H1 (cell line): ENCODE data around the gene LRRC2. TPM values are rescaled to one million over a fixed set of nuclear protein-coding genes. Genes with fewer than 3 reads are reported as not detected.

ENCODE experiments used
- CTCF ChIA-PET: fragments of 300-600 bp; sonication (Branson Sonifier 250); formaldehyde crosslinking; loops from one replicate; lab custom pipeline; 2021; ENCODE audit not compliant: partially characterized antibody; lab: Charles Lee
- POLR2A ChIA-PET: fragments of 300-600 bp; sonication (Branson Sonifier 250); formaldehyde crosslinking; loops from one replicate; lab custom pipeline; 2021; ENCODE audit warnings: inconsistent platforms; ENCODE audit not compliant: partially characterized antibody; lab: Charles Lee
- DNase-seq, 2 experiments: peaks; one replicate each; pipeline versions ENCODE4 v3.0.0 to v3.0.0-alpha.2; 2010 to 2022; ENCODE audit warnings: low spot score in 2 of 2, low read depth in 1 of 2, mixed read lengths in 1 of 2
- FAIRE-seq: peaks from 2 replicates; lab custom pipeline; 2011; peaks lifted over from hg19 to GRCh38; lab: Jason Lieb, UNC
- H2AFZ ChIP-seq: 2 replicates; pipeline ENCODE4 v1.8.1; 2012; ENCODE audit warnings: low read length, inconsistent platforms
- H2AK5ac ChIP-seq: 2 replicates; pipeline ENCODE4 v1.6.1; 2013; ENCODE audit warnings: low read depth, low read length
- H2BK120ac ChIP-seq: replicated peaks from 2 replicates; pipeline ENCODE3; 2013; ENCODE audit warnings: low read depth, low read length, inconsistent platforms
- H2BK12ac ChIP-seq: 2 replicates; pipeline ENCODE4 v1.6.1; 2013; ENCODE audit warnings: low read depth, low read length
- H2BK15ac ChIP-seq: 2 replicates; pipeline ENCODE4 v1.6.1; 2013; ENCODE audit warnings: low read length
- H2BK20ac ChIP-seq: 2 replicates; pipeline ENCODE4 v1.6.1; 2013; ENCODE audit warnings: low read length
- H2BK5ac ChIP-seq: 2 replicates; pipeline ENCODE4 v1.6.1; 2013; ENCODE audit warnings: low read depth, low read length
- H3K14ac ChIP-seq: 2 replicates; pipeline ENCODE4 v1.6.1; 2013; ENCODE audit warnings: inconsistent platforms; ENCODE audit not compliant: insufficient read length
- H3K18ac ChIP-seq: 2 replicates; pipeline ENCODE4 v1.6.1; 2013; ENCODE audit warnings: low read length; ENCODE audit errors: extremely low read depth
- H3K23ac ChIP-seq: 2 replicates; pipeline ENCODE4 v1.6.1; 2013; ENCODE audit warnings: inconsistent platforms; ENCODE audit not compliant: insufficient read length
- H3K23me2 ChIP-seq: 2 replicates; pipeline ENCODE4 v1.6.1; 2013; ENCODE audit warnings: low read depth, low read length
- H3K27ac ChIP-seq: 2 replicates; pipeline ENCODE4 v1.6.1; 2011; ENCODE audit warnings: low read depth, low read length, inconsistent platforms
- H3K27me3 ChIP-seq, 4 experiments: replicated peaks in 1 of 4; 1 replicate in 1 of 4; 2 replicates in 3 of 4; pipeline versions ENCODE4 v1.6.1 to v1.8.1; 2011 to 2013; ENCODE audit warnings: low read length in 3 of 4, mild to moderate bottlenecking in 3 of 4, inconsistent platforms in 2 of 4, mixed read lengths in 2 of 4, moderate library complexity in 1 of 4; ENCODE audit not compliant: control insufficient read depth in 3 of 4, insufficient read depth in 3 of 4; ENCODE audit errors: extremely low read depth in 1 of 4
- H3K36me3 ChIP-seq, 4 experiments: 2 replicates each; pipeline versions ENCODE4 v1.6.1 to v1.8.1; 2011 to 2013; ENCODE audit warnings: mild to moderate bottlenecking in 4 of 4, low read length in 3 of 4, moderate library complexity in 2 of 4, control low read depth in 1 of 4, inconsistent platforms in 1 of 4; ENCODE audit not compliant: insufficient read depth in 4 of 4, control insufficient read depth in 2 of 4
- H3K4ac ChIP-seq: replicated peaks from 2 replicates; pipeline ENCODE3; 2013; ENCODE audit warnings: low read length, low read depth, mixed read lengths, inconsistent platforms; ENCODE audit not compliant: insufficient read length
- H3K4me1 ChIP-seq, 4 experiments: replicated peaks in 1 of 4; 1 replicate in 1 of 4; 2 replicates in 3 of 4; pipeline versions ENCODE4 v1.6.1 to v1.8.1; 2011 to 2013; ENCODE audit warnings: low read length in 3 of 4, inconsistent platforms in 2 of 4, mixed read lengths in 1 of 4; ENCODE audit not compliant: insufficient read depth in 4 of 4, control insufficient read depth in 3 of 4
- H3K4me2 ChIP-seq, 2 experiments: 2 replicates each; pipeline versions ENCODE4 v1.6.1 to v1.8.1; 2011 to 2013; ENCODE audit warnings: low read depth in 2 of 2, low read length in 2 of 2, control low read depth in 1 of 2, inconsistent platforms in 1 of 2, mild to moderate bottlenecking in 1 of 2; ENCODE audit not compliant: insufficient read depth in 1 of 2
- H3K4me3 ChIP-seq, 4 experiments: fragments of 200-600, 300-600 bp in 1 of 4; sonication (generic), shearing (Covaris generic), sonication (Bioruptor Twin) in 1 of 4; 2 replicates each; pipeline versions ENCODE4 v1.5.1 to v1.8.1; 2011 to 2016; ENCODE audit warnings: low read length in 4 of 4, low read depth in 3 of 4, control low read depth in 2 of 4, inconsistent platforms in 2 of 4, mild to moderate bottlenecking in 2 of 4, mixed read lengths in 1 of 4, moderate library complexity in 1 of 4; ENCODE audit not compliant: insufficient read depth in 2 of 4; ENCODE audit errors: extremely low read depth in 1 of 4
- H3K56ac ChIP-seq: replicated peaks from 2 replicates; pipeline ENCODE3; 2013; ENCODE audit warnings: low read depth, mild to moderate bottlenecking, mixed read lengths, low read length, inconsistent platforms; ENCODE audit not compliant: insufficient read length
- H3K79me1 ChIP-seq: 2 replicates; pipeline ENCODE4 v1.6.1; 2013; ENCODE audit warnings: low read depth, low read length, control low read depth
- H3K79me2 ChIP-seq, 2 experiments: 2 replicates each; pipeline versions ENCODE4 v1.6.1 to v1.8.1; 2012 to 2013; ENCODE audit warnings: low read length in 2 of 2, mild to moderate bottlenecking in 2 of 2, inconsistent platforms in 1 of 2; ENCODE audit not compliant: insufficient read depth in 2 of 2, control insufficient read depth in 1 of 2
- H3K9ac ChIP-seq, 4 experiments: replicated peaks in 1 of 4; 1 replicate in 1 of 4; 2 replicates in 3 of 4; pipeline versions ENCODE4 v1.6.1 to v1.8.1; 2011 to 2013; ENCODE audit warnings: low read depth in 3 of 4, low read length in 3 of 4, control low read depth in 2 of 4, mild to moderate bottlenecking in 2 of 4, moderate library complexity in 2 of 4, inconsistent platforms in 1 of 4; ENCODE audit errors: extremely low read depth in 1 of 4
- H3K9me3 ChIP-seq, 2 experiments: 2 replicates each; pipeline versions ENCODE4 v1.6.1 to v1.8.1; 2012 to 2013; ENCODE audit warnings: mild to moderate bottlenecking in 2 of 2, moderate library complexity in 2 of 2, control low read depth in 1 of 2, inconsistent platforms in 1 of 2, low read depth in 1 of 2, low read length in 1 of 2, mixed read lengths in 1 of 2; ENCODE audit not compliant: insufficient read depth in 2 of 2
- H4K20me1 ChIP-seq, 2 experiments: replicated peaks in 1 of 2; 2 replicates each; pipeline versions ENCODE3 to v1.8.1; 2011 to 2013; ENCODE audit warnings: inconsistent platforms in 2 of 2, low read length in 2 of 2, mild to moderate bottlenecking in 1 of 2; ENCODE audit not compliant: insufficient read depth in 2 of 2, control insufficient read depth in 1 of 2
- H4K5ac ChIP-seq: 2 replicates; pipeline ENCODE4 v1.6.1; 2013; ENCODE audit warnings: low read length, low read depth, mixed read lengths, inconsistent platforms; ENCODE audit not compliant: insufficient read length
- H4K8ac ChIP-seq: 2 replicates; pipeline ENCODE4 v1.8.0; 2013; ENCODE audit warnings: mild to moderate bottlenecking, moderate library complexity, low read length, inconsistent platforms; ENCODE audit not compliant: insufficient read depth; ENCODE audit errors: extremely low read depth
- H4K91ac ChIP-seq: replicated peaks from 2 replicates; pipeline ENCODE3; 2013; ENCODE audit warnings: low read length, mixed read lengths, inconsistent platforms; ENCODE audit not compliant: insufficient read length
- CEBPB ChIP-seq: IDR thresholded peaks from 2 replicates; pipeline ENCODE4 v1.6.1; 2012; ENCODE audit warnings: low read depth, low read length
- CHD1 ChIP-seq: IDR thresholded peaks from 2 replicates; pipeline ENCODE4 v1.6.1; 2012; ENCODE audit warnings: low read depth, low read length, improper control_type of control experiment
- EP300 ChIP-seq, 2 experiments: IDR thresholded peaks; 1 replicate in 1 of 2; 2 replicates in 1 of 2; pipeline ENCODE4 v1.6.1; 2011 to 2012; ENCODE audit warnings: low read depth in 2 of 2, low read length in 2 of 2, mild to moderate bottlenecking in 2 of 2, borderline replicate concordance in 1 of 2, inconsistent platforms in 1 of 2, moderate library complexity in 1 of 2
- POU5F1 ChIP-seq: IDR thresholded peaks from 2 replicates; pipeline ENCODE4 v1.6.1; 2011; ENCODE audit warnings: low read depth, mild to moderate bottlenecking, low read length, moderate library complexity
- WGBS, 2 experiments: shearing (Covaris generic) in 1 of 2; methylation state at CpG; one replicate each; pipeline versions ENCODE4 v1.1.6 to v1.1.7; 2013 to 2015; ENCODE audit warnings: low lambda C conversion rate in 2 of 2, mixed read lengths in 2 of 2, inconsistent platforms in 1 of 2, low coverage in 1 of 2, missing lambda C conversion rate in 1 of 2; ENCODE audit not compliant: insufficient replicate concordance in 2 of 2, insufficient coverage in 1 of 2, insufficient read length in 1 of 2; ENCODE audit errors: extremely low coverage in 1 of 2, missing lambda C conversion rate in 1 of 2; 5-methylcytosine and 5-hydroxymethylcytosine counted together
- polyA plus RNA-seq, 7 experiments: library from polyadenylated mRNA; depleted of rRNA in 3 of 7; stranded (reverse) in 5 of 7; unstranded in 2 of 7; fragments of >200 nt in 5 of 7; fragments of 200-250 nt in 2 of 7; gene quantifications; 1 replicate in 5 of 7; 2 replicates in 1 of 7; 4 replicates in 1 of 7; pipeline versions ENCODE4 v1.2.1 to v1.2.3, GENCODE V29; 2011 to 2013; ENCODE audit warnings: missing spikeins in 2 of 7, mixed read lengths in 2 of 7
- total RNA-seq: library from RNA; stranded (reverse); fragmentation: NEBNext Ultra II Directional; extraction: Animal tissue kit (Norgen Biotek cat#: 25700); gene quantifications from 2 replicates; pipeline ENCODE4 v1.2.1, GENCODE V29; 2021
- TF ChIP-seq, protein P1 (sequence below): IDR thresholded peaks from 2 replicates; pipeline ENCODE4 v1.6.1; 2012; ENCODE audit warnings: inconsistent platforms
- TF ChIP-seq, protein P2 (sequence below): IDR thresholded peaks from 2 replicates; pipeline ENCODE4 v1.6.1; 2012; ENCODE audit warnings: inconsistent platforms

The LRRC2 gene
- total and polyA plus RNA-seq, 2 of the 8 experiments (the other 6 are each of a cell fraction or from before 2014, with no cell fraction given): 1.4 to 6.4 TPM

DNA sequence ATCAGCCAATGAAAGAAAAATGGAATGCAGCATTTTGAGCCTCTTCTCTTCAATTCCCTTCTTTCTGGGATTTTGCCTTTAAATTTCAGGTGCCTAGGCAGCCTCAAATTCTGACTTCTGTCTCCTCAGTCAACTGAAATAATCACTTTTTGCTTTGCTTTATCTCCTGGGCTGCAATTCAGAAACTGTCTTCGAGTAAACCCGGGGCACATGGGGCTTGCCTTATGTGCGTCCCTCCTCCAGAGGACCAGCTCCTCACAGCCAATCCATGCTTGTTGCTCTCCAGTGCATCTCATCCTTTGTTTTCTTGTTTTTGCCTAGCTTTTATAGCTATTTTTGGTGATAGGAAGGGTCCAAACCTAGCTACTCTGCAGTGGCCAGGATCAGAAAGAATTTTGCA is 59.6 kb downstream of the LRRC2 start:
- Histone ChIP-seq H3K4me3 (no peak overlapping the region), H3K4me1 (peaks cover 5 to 17% (median 9%) of the 10 kb centered on the region in 4 experiments), H3K79me1 (no peaks in the 10 kb centered on the region), H2AK5ac (no peak overlapping the region), H4K91ac (no peak overlapping the region), H2BK20ac (peak overlapping the region; percentile 15; the same call in 1 of the 2 replicates), H3K79me2 (no peaks in the 10 kb centered on the region), H3K14ac (no peak overlapping the region), H3K18ac (no peak overlapping the region), H3K23ac (no peak overlapping the region), H2BK120ac (no peak overlapping the region), H4K20me1 (no peaks in the 10 kb centered on the region), H3K23me2 (no peaks in the 10 kb centered on the region), H3K4ac (peak overlapping the region; percentile 57), H4K8ac (no peak overlapping the region; the same call in 1 of the 2 replicates), H3K27ac (no peak overlapping the region), H2BK15ac (no peak overlapping the region), H2BK5ac (no peak overlapping the region), H4K5ac (no peak overlapping the region), H2BK12ac (no peak overlapping the region), H3K9ac (no peak overlapping the region), H3K56ac (no peak overlapping the region), H3K9me3 (no peaks in the 10 kb centered on the region), H3K36me3 (no peaks in the 10 kb centered on the region), H3K27me3 (no peaks in the 10 kb centered on the region; a peak in 2 of 7 replicates), H2AFZ (no peak overlapping the region), H3K4me2 (no peak overlapping the region)
- TF ChIP-seq CEBPB (no peak), POU5F1 (no peak), EP300 (IDR thresholded peaks at IDR 0.05; ENCODE audit: borderline replicate concordance in 1 of 2, low read depth in 2 of 2, low read length in 2 of 2) (no peak), CHD1 (no peak)
- TF ChIP-seq, protein P1, sequence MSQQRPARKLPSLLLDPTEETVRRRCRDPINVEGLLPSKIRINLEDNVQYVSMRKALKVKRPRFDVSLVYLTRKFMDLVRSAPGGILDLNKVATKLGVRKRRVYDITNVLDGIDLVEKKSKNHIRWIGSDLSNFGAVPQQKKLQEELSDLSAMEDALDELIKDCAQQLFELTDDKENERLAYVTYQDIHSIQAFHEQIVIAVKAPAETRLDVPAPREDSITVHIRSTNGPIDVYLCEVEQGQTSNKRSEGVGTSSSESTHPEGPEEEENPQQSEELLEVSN: peak; percentile 94
- TF ChIP-seq, protein P2, sequence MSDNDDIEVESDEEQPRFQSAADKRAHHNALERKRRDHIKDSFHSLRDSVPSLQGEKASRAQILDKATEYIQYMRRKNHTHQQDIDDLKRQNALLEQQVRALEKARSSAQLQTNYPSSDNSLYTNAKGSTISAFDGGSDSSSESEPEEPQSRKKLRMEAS: peak; percentile 93
- FAIRE-seq (no peak), DNase-seq (peak in 1 of 2 experiments; percentile 38)
- ChIA-PET POLR2A (interaction anchor here (1.1 to 1.4 kb wide), 4 partner anchors 14 to 73 kb away, joined by 3 to 4 read pairs (median 4); no protein-coding TSS in a partner anchor), CTCF (interaction anchor here (1.1 to 1.9 kb wide), 4 partner anchors 10 to 52 kb away, joined by 3 to 6 read pairs (median 4); no protein-coding TSS in a partner anchor)
- WGBS, 2 experiments: 89% methylated on average over 3 of the region's 3 CpGs; no CpG with 5 or more reads in 1 of the 2 experiments
